GM19351 (cell line): Measurements from ENCODE around the gene KHDRBS1.
"Not testable (repeated sequence)": the region's sequence is repeated elsewhere in the genome, so short reads cannot be mapped to it uniquely, and the experiment has no call there.

Experiments
- ATAC-seq: cut with Tn5 transposase; IDR thresholded peaks from one replicate; pipeline ENCODE4 v1.9.1; 2021; ENCODE audit warnings: mild to moderate bottlenecking, moderate library complexity; ENCODE audit not compliant: unreplicated experiment

The KHDRBS1 gene

GRCh38 chr1:32012709-32013385 is 821 bp upstream of the KHDRBS1 start:
- ATAC-seq, result no peak

- ATAC-seq, result peak; percentile 15
These were observed 705 bp downstream of the KHDRBS1 start for GRCh38 chr1:32014199-32014947.

- ATAC-seq, result no peak
These were observed 1.2 kb downstream of the KHDRBS1 start for GRCh38 chr1:32014948-32015273.

GRCh38 chr1:32020339-32020738 is 6.7 kb downstream of the KHDRBS1 start:
- no peak for ATAC-seq

GRCh38 chr1:32021574-32022018 is 7.9 kb downstream of the KHDRBS1 start:
- not testable (repeated sequence) for ATAC-seq

GRCh38 chr1:32023351-32023750 is 9.7 kb downstream of the KHDRBS1 start:
- ATAC-seq, result no peak

GRCh38 chr1:32025515-32025914 is 11.8 kb downstream of the KHDRBS1 start:
- no peak for ATAC-seq

- ATAC-seq, result no peak
These were observed 15.1 kb downstream of the KHDRBS1 start for GRCh38 chr1:32028746-32029145.

GRCh38 chr1:32031578-32032274 is 18.1 kb downstream of the KHDRBS1 start:
- ATAC-seq, result no peak

- ATAC-seq, result no peak
These were observed 18.6 kb downstream of the KHDRBS1 start for GRCh38 chr1:32032275-32032615.

- ATAC-seq, result no peak
These were observed 21.5 kb downstream of the KHDRBS1 start for GRCh38 chr1:32035119-32035518.

GRCh38 chr1:32040711-32041110 is 27.0 kb downstream of the KHDRBS1 start:
- ATAC-seq, result no peak

- ATAC-seq, result no peak
These were observed 28.7 kb downstream of the KHDRBS1 start for GRCh38 chr1:32042330-32042729.

- no peak for ATAC-seq
These were observed 30.6 kb downstream of the KHDRBS1 start for GRCh38 chr1:32044234-32044633.

- no peak for ATAC-seq
These were observed 32.1 kb downstream of the KHDRBS1 start for GRCh38 chr1:32045772-32046171.

GRCh38 chr1:32047701-32048100 is 34.0 kb downstream of the KHDRBS1 start:
- no peak for ATAC-seq

GRCh38 chr1:32048440-32048839 is 34.8 kb downstream of the KHDRBS1 start:
- ATAC-seq, result no peak

GRCh38 chr1:32051706-32052105 is 38.0 kb downstream of the KHDRBS1 start:
- no peak for ATAC-seq

GRCh38 chr1:32052887-32053286 is 39.2 kb downstream of the KHDRBS1 start:
- no peak for ATAC-seq

GRCh38 chr1:32055416-32055815 is 41.7 kb downstream of the KHDRBS1 start:
- ATAC-seq, result no peak

GRCh38 chr1:32056598-32056997 is 42.9 kb downstream of the KHDRBS1 start:
- ATAC-seq, result no peak

- no peak for ATAC-seq
These were observed 47.2 kb downstream of the KHDRBS1 start for GRCh38 chr1:32060914-32061313.
